HCT116 (cell line): ENCODE results near the gene C1orf35. TPM values are rescaled to one million over a fixed set of nuclear protein-coding genes. Genes with fewer than 3 reads are reported as not detected.
A peak's percentile ranks its signal among the peaks of the same experiment; 100 is the strongest.

Experiments
- ATAC-seq: fragments of 200-7000 bp; cut with Tn5 transposase; 2 replicates; pipeline ENCODE4 v1.9.1; 2020; ENCODE audit warnings: mild to moderate bottlenecking, moderate library complexity
- BruUV-seq: library from RNA; stranded (reverse); fragments of 400-500 nt; replicated peaks from 2 replicates; lab custom pipeline; 2021; lab: Mats Ljungman, UMichigan
- CTCF ChIA-PET: fragments of 300-600 bp; sonication (Branson Sonifier 250); formaldehyde crosslinking; loops from one replicate; lab custom pipeline; 2021; ENCODE audit warnings: antibody characterized with exemption; lab: Charles Lee
- POLR2A ChIA-PET: fragments of 300-600, 350-600 bp; sonication (Branson Sonifier 250); formaldehyde crosslinking; loops from one replicate; lab custom pipeline; 2021; ENCODE audit warnings: antibody characterized with exemption; lab: Charles Lee
- RAD21 ChIA-PET, 2 experiments: fragments of 300-600 bp; sonication (Branson Sonifier 250); formaldehyde crosslinking; loops; one replicate each; lab custom pipeline; 2023; ENCODE audit warnings: low total read pairs in 2 of 2; ENCODE audit not compliant: uncharacterized antibody in 2 of 2, unreplicated experiment in 2 of 2, low non-redundant PET in 1 of 2; lab: Charles Lee
- DNase-seq: peaks from one replicate; pipeline ENCODE4 v3.0.0-alpha.2; 2010; ENCODE audit warnings: low read depth, low spot score
- H2AFZ ChIP-seq: fragments of 200-600 bp; shearing (Covaris generic), sonication (generic); 2 replicates; pipeline ENCODE4 v1.6.1; 2017; ENCODE audit warnings: low read depth, mixed run types, mixed read lengths, antibody characterized with exemption, low read length; ENCODE audit not compliant: poor library complexity, severe bottlenecking
- H3K27ac ChIP-seq: 2 replicates; pipeline ENCODE4 v1.5.1; 2012; ENCODE audit warnings: low read depth, low read length
- H3K27me3 ChIP-seq: fragments of 200-600 bp; sonication (generic); 2 replicates; pipeline ENCODE4 v1.6.1; 2016; ENCODE audit warnings: mixed run types, low read length, mixed read lengths; ENCODE audit not compliant: insufficient read depth
- H3K36me3 ChIP-seq, 2 experiments: fragments of 200-500 bp in 1 of 2; fragments of 200-600 bp in 1 of 2; sonication (Bioruptor generic) in 1 of 2; sonication (generic) in 1 of 2; 2 replicates each; pipeline versions ENCODE4 v1.5.1 to v1.6.1; 2014 to 2016; ENCODE audit warnings: low read length in 2 of 2, inconsistent platforms in 1 of 2, mixed read lengths in 1 of 2, mixed run types in 1 of 2; ENCODE audit not compliant: insufficient read depth in 2 of 2, control insufficient read depth in 1 of 2
- H3K4me1 ChIP-seq, 2 experiments: fragments of 200-600 bp in 1 of 2; sonication (generic) in 1 of 2; 2 replicates each; pipeline versions ENCODE4 v1.5.1 to v1.6.1; 2012 to 2017; ENCODE audit warnings: low read length in 2 of 2, inconsistent platforms in 1 of 2, mild to moderate bottlenecking in 1 of 2, mixed read lengths in 1 of 2, mixed run types in 1 of 2, moderate library complexity in 1 of 2; ENCODE audit not compliant: insufficient read depth in 2 of 2, control insufficient read depth in 1 of 2
- H3K4me2 ChIP-seq: fragments of 200-600 bp; sonication (generic); 2 replicates; pipeline ENCODE4 v1.6.1; 2017; ENCODE audit warnings: mixed run types, low read length, mixed read lengths
- H3K4me3 ChIP-seq, 2 experiments: fragments of 200-600 bp in 1 of 2; sonication (generic) in 1 of 2; replicated peaks in 1 of 2; 2 replicates each; pipeline ENCODE4 v1.5.1; 2011 to 2016; ENCODE audit warnings: low read length in 2 of 2, control low read depth in 1 of 2, low read depth in 1 of 2, mild to moderate bottlenecking in 1 of 2, mixed read lengths in 1 of 2, mixed run types in 1 of 2
- H3K79me2 ChIP-seq: fragments of 200-600 bp; sonication (generic); 2 replicates; pipeline ENCODE4 v1.6.1; 2017; ENCODE audit warnings: mild to moderate bottlenecking, mixed run types, low read length, moderate library complexity, mixed read lengths; ENCODE audit not compliant: insufficient read depth
- H3K9ac ChIP-seq: fragments of 200-600 bp; sonication (generic); 2 replicates; pipeline ENCODE4 v1.6.1; 2016; ENCODE audit warnings: low read length, mixed read lengths
- H3K9me2 ChIP-seq: fragments of 200-600 bp; sonication (generic), shearing (Covaris generic); 2 replicates; pipeline ENCODE4 v1.6.1; 2017; ENCODE audit warnings: mixed run types, mild to moderate bottlenecking, moderate library complexity; ENCODE audit not compliant: insufficient read depth
- H3K9me3 ChIP-seq, 2 experiments: fragments of 200-500 bp in 1 of 2; fragments of 200-600 bp in 1 of 2; sonication (Bioruptor generic) in 1 of 2; sonication (generic) in 1 of 2; 2 replicates each; pipeline ENCODE4 v1.6.1; 2014 to 2017; ENCODE audit warnings: low read length in 2 of 2, mixed read lengths in 2 of 2, inconsistent platforms in 1 of 2, low read depth in 1 of 2, mild to moderate bottlenecking in 1 of 2, mixed run types in 1 of 2, moderate library complexity in 1 of 2; ENCODE audit not compliant: control insufficient read depth in 1 of 2, insufficient read depth in 1 of 2
- H4K20me1 ChIP-seq: fragments of 200-600 bp; sonication (generic), shearing (Covaris generic); 2 replicates; pipeline ENCODE4 v1.6.1; 2017; ENCODE audit warnings: mixed run types, mild to moderate bottlenecking, moderate library complexity; ENCODE audit not compliant: insufficient read depth
- ATF3 ChIP-seq: IDR thresholded peaks from 2 replicates; pipeline ENCODE4 v1.6.1; 2012
- CBX3 ChIP-seq: IDR thresholded peaks from 2 replicates; pipeline ENCODE4 v1.6.1; 2012; ENCODE audit warnings: low read depth
- MAX ChIP-seq: IDR thresholded peaks from 2 replicates; pipeline ENCODE4 v1.6.1; 2012
- POLR2A ChIP-seq: IDR thresholded peaks from 2 replicates; pipeline ENCODE4 v1.7.0; 2011; ENCODE audit warnings: borderline replicate concordance; ENCODE audit not compliant: insufficient read depth, insufficient read length; ENCODE audit errors: extremely low read depth
- POLR2AphosphoS5 ChIP-seq: IDR thresholded peaks from 2 replicates; pipeline ENCODE4 v1.6.1; 2011; ENCODE audit warnings: mild to moderate bottlenecking, low read depth, low read length, moderate library complexity
- REST ChIP-seq: IDR thresholded peaks from 2 replicates; pipeline ENCODE4 v1.6.1; 2012; ENCODE audit warnings: low read depth
- SP1 ChIP-seq: IDR thresholded peaks from 2 replicates; pipeline ENCODE4 v1.6.1; 2012; ENCODE audit warnings: low read depth
- YY1 ChIP-seq: IDR thresholded peaks from 2 replicates; pipeline ENCODE4 v1.6.1; 2011; ENCODE audit warnings: low read length, low read depth, moderate library complexity, mild to moderate bottlenecking; ENCODE audit not compliant: insufficient replicate concordance; ENCODE audit errors: extremely low read depth
- ZFX ChIP-seq: fragments of 450-650 bp; IDR thresholded peaks from 2 replicates; pipeline ENCODE4 v1.6.1; 2017
- ZNF274 ChIP-seq: fragments of 200-500 bp; sonication (Bioruptor generic); IDR thresholded peaks from 2 replicates; pipeline ENCODE4 v1.6.1; 2014; ENCODE audit warnings: mild to moderate bottlenecking, low read depth, low read length, inconsistent platforms
- intact Hi-C: fragments of 100-400 bp; cut with micrococcal nuclease; formaldehyde crosslinking; loops from 2 replicates; pipeline ENCODE4 v1.10.0; 2022
- total RNA-seq: library from RNA; stranded (reverse); gene quantifications from one replicate; pipeline ENCODE4 v1.2.1, GENCODE V29; 2021; ENCODE audit not compliant: unreplicated experiment

Gene C1orf35
- total RNA-seq, 1 experiment from 2014 or later = 26.1 TPM

- Histone ChIP-seq H3K9me2 (no peaks in the 10 kb centered on the region), H2AFZ (no peak within 1 kb of the TSS), H3K9ac (peak within 1 kb of the TSS; percentile 100), H3K4me2 (peak within 1 kb of the TSS; percentile 96), H4K20me1 (peaks cover 26% of the 10 kb centered on the region), H3K4me1 (peaks cover 8 to 44% of the 10 kb centered on the region in 2 experiments; a peak in 3 of 4 replicates), H3K9me3 (no peaks in the 10 kb centered on the region), H3K27me3 (no peaks in the 10 kb centered on the region), H3K27ac (peak within 1 kb of the TSS; percentile 92), H3K36me3 (peaks cover 0 to 20% of the 10 kb centered on the region in 2 experiments; a peak in 1 of 4 replicates), H3K79me2 (peaks cover 80% of the 10 kb centered on the region), H3K4me3 (peak within 1 kb of the TSS; percentile 94 to 99)
- ATAC-seq (peak; percentile 91), DNase-seq (peak; percentile 80)
- no TSS peak for BruUV-seq
- no peak for TF ChIP-seq ZNF274
- peak; percentile 80 for TF ChIP-seq ZFX
- TF ChIP-seq POLR2AphosphoS5 = peak; percentile 97
- TF ChIP-seq ATF3 = no peak
- peak; percentile 37 for TF ChIP-seq POLR2A
- TF ChIP-seq REST = no peak
- peak; percentile 97 for TF ChIP-seq YY1
- TF ChIP-seq CBX3 = no peak
- TF ChIP-seq SP1 = no peak; the same call in 1 of the 2 replicates
- peak; percentile 86 for TF ChIP-seq MAX
- POLR2A ChIA-PET = interaction anchor here (0.7 to 1.2 kb wide), 6 partner anchors 9 to 83 kb away, joined by 3 to 4 read pairs (median 3); no protein-coding TSS in a partner anchor
- CTCF ChIA-PET = interaction anchor here (0.7 to 1.5 kb wide), 3 partner anchors 9 to 83 kb away, joined by 3 to 4 read pairs (median 4); no protein-coding TSS in a partner anchor
- intact Hi-C loops = no loop called here
- RAD21 ChIA-PET = interaction anchor here (1.0 to 2.1 kb wide), 2 partner anchors 83 kb away, joined by 3 to 4 read pairs; no protein-coding TSS in a partner anchor
Measured at GRCh38 chr1:228082214-228082917, 20.8 kb downstream of the C1orf35 start, which contains the start of gene ARF1. Gene ARF1, plus strand, starts transcription at chr1:228082708. Its CDS starts 14,407 bp downstream, at chr1:228097115.
